Left ventricle myocardium inferior (tissue), 1 donor: Measurements from ENCODE around the gene SLC12A9. TPM values are rescaled to one million over a fixed set of nuclear protein-coding genes. Genes with fewer than 3 reads are reported as not detected.
A peak's percentile ranks its signal among the peaks of the same experiment; 100 is the strongest.

Experiments
- DNase-seq: peaks from one replicate; pipeline ENCODE4 v3.0.0-alpha.2; 2020
- H3K27ac ChIP-seq: fragments of 200-600 bp; replicated peaks from 2 replicates; pipeline ENCODE4 v1.8.0; 2021
- H3K27me3 ChIP-seq: fragments of 200-600 bp; 2 replicates; pipeline ENCODE4 v1.8.0; 2021; ENCODE audit warnings: low read depth
- H3K36me3 ChIP-seq: fragments of 200-600 bp; 2 replicates; pipeline ENCODE4 v1.8.0; 2021
- H3K4me1 ChIP-seq: fragments of 200-600 bp; 2 replicates; pipeline ENCODE4 v1.8.0; 2021
- H3K4me3 ChIP-seq: fragments of 200-600 bp; 2 replicates; pipeline ENCODE4 v1.8.0; 2021; ENCODE audit warnings: mild to moderate bottlenecking, moderate library complexity
- H3K9me3 ChIP-seq: fragments of 200-600 bp; replicated peaks from 2 replicates; pipeline ENCODE4 v1.8.0; 2021
- CTCF ChIP-seq: fragments of 200-600 bp; IDR thresholded peaks from 2 replicates; pipeline ENCODE4 v1.8.0; 2021; ENCODE audit warnings: antibody characterized with exemption, mild to moderate bottlenecking, borderline replicate concordance
- intact Hi-C: fragments of 100-400 bp; cut with micrococcal nuclease; formaldehyde crosslinking; loops from one replicate; pipeline ENCODE4 v1.11.0; 2022
- total RNA-seq: library from RNA; stranded (reverse); fragmentation: NEBNext Ultra II Directional; extraction: Animal tissue kit (Norgen Biotek cat#: 25700); gene quantifications from one replicate; pipeline ENCODE4 v1.2.1, GENCODE V29; 2021
- donor health status: DM: no; HTN: yes; CAD: no; lungs with severe emphysema.

Gene SLC12A9
- total RNA-seq, 1 donor from 2014 or later, result 10.9 TPM

- intact Hi-C loops, result no loop called here
- H3K27ac ChIP-seq, result no peak overlapping the region
Observed at GRCh38 chr7:100892364-100893317, 40.1 kb downstream of the SLC12A9 start.

GRCh38 chr7:100893318-100893895 is 40.9 kb downstream of the SLC12A9 start:
- Histone ChIP-seq H3K4me3 (no peak overlapping the region), H3K4me1 (peaks cover 58% of the 10 kb centered on the region), H3K27me3 (peaks cover 62% of the 10 kb centered on the region), H3K27ac (no peak overlapping the region), H3K9me3 (no peaks in the 10 kb centered on the region), H3K36me3 (peaks cover 4% of the 10 kb centered on the region)
- DNase-seq, result no peak
- intact Hi-C loops, result no loop called here
- no peak for TF ChIP-seq CTCF

More at GRCh38 chr7:100892364-100893317, 40.1 kb downstream of the SLC12A9 start:
- Histone ChIP-seq H3K36me3 (peaks cover 11% of the 10 kb centered on the region), H3K4me1 (peaks cover 65% of the 10 kb centered on the region), H3K4me3 (no peak overlapping the region), H3K27me3 (peaks cover 54% of the 10 kb centered on the region), H3K9me3 (no peaks in the 10 kb centered on the region)
- no peak for DNase-seq
- TF ChIP-seq CTCF, result no peak

GRCh38 chr7:100893910-100894721 is 41.6 kb downstream of the SLC12A9 start:
- peak overlapping the region; percentile 65 for H3K4me3 ChIP-seq
- H3K36me3 ChIP-seq, result no peaks in the 10 kb centered on the region
- no peak for DNase-seq
- H3K4me1 ChIP-seq, result peaks cover 51% of the 10 kb centered on the region
- H3K27ac ChIP-seq, result no peak overlapping the region
- H3K27me3 ChIP-seq, result peaks cover 69% of the 10 kb centered on the region
- H3K9me3 ChIP-seq, result no peaks in the 10 kb centered on the region
- intact Hi-C loops, result no loop called here
- no peak for TF ChIP-seq CTCF

- peak; percentile 29 for DNase-seq
- TF ChIP-seq CTCF, result peak; percentile 85
- Histone ChIP-seq H3K36me3 (no peaks in the 10 kb centered on the region), H3K27me3 (peaks cover 78% of the 10 kb centered on the region), H3K4me1 (peaks cover 44% of the 10 kb centered on the region), H3K4me3 (peak overlapping the region; percentile 65), H3K9me3 (no peaks in the 10 kb centered on the region), H3K27ac (peak overlapping the region; percentile 52)
- intact Hi-C loops, result loop anchor here (5.0 kb wide), 1 partner anchor 162 kb away; no protein-coding TSS in a partner anchor
Observed at GRCh38 chr7:100894860-100895700, 42.6 kb downstream of the SLC12A9 start.
